NCI-H146 (cell line): Measurements from ENCODE around the gene FBXO7.

ENCODE experiments used
- DNase-seq: peaks from one replicate; lab custom pipeline; 2025; lab: John Stamatoyannopoulos, UW

The FBXO7 gene

DNA sequence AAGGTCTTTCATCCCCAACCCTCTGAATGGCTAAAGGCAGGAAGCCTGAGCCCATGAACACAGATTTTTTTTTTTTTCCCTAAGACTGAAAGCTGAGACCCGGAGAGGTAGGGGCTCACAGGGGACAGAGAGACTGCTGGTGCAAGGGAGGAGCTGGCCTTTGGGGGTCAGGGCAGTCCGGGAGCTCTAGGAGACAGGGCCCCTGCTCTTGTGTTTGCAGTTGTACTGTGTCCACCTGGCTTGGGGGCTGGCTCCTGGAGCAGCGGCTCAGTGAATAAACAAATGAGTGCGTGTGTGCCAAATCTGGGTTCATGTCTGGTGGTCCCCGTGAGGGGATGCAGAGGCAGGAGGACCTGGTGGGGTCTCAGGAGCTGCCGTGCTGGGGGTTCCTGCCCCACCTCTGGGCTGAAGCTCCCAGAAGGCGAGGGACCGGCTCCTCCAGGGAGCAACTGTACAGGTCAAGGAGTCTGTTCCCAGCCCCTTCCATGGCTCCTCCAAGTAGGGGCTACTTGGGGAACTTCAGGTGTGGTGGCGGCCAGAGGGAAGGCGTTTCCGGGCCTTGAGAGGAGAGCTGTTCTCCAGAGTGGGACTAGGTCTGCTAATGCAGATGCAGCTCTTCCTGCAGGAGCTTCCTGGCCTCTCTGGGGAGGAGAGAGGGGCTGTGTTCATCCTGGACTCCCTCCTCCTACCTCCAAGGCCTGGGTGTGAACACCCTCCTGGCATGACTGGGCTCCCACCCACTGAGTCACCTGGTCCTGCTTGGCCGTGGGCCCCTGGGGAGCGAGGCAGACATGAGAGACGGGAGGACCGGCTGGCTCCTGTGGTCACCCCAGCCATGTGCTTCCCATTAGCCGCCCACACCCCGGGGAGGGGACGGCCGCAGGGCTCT, 57.6 kb downstream of the FBXO7 start:
- DNase-seq, result peak; percentile 73

DNA sequence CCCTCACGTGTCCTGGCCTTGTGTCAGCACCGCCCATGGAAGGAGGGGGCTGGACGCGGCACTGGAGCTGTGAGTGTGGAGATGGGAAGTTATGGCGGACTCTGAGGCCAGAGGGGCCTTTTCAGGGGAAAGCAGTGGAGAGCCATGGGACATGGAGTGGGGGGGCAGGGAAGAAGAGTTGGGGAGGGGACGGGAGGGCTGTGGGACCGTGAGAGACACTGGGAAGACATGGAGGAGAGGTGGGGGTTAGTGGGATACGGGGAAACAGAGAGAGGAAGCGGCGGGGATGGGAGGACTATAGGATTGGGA, 58.2 kb downstream of the FBXO7 start:
- no peak for DNase-seq

DNA sequence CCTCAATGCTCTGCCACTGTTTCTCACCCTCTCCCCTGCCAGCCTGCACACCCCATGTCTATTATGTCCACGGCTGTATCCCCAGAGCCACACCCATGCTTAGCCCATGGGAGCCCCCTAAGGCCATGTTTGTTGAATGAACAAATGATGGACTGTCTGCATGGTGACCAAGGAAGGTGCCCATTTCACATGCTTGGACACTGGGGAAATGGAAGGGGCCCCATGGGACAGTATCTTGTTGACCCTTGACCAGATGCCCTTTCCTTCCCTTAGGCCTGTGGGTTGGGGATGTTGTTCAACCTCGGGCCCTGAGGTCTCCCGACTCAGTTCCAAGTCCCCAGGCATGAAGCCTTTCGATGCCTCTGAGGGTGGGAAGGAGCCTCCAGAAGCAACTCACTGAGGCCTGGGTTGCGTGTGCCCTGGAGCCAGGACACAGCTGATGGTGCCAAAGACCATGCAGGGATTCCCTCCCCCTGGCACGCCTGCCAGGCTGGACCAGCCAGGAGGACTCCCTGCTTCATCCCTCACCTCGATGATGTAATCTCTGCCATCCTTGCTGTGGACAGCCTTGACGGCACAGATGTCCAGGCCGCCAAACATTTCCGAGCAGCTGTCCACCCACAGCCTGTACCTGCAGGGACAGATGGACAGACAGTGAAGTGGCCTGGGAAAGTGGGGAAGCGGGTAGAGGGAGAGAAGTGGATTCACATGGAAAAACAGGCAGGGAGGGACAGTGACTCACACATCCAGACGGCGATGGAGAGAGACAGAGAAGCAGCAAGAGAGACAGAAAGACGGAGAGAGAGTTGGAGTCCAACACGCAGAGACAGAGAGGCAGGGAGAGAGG, 58.9 kb downstream of the FBXO7 start:
- DNase-seq, result no peak

DNA sequence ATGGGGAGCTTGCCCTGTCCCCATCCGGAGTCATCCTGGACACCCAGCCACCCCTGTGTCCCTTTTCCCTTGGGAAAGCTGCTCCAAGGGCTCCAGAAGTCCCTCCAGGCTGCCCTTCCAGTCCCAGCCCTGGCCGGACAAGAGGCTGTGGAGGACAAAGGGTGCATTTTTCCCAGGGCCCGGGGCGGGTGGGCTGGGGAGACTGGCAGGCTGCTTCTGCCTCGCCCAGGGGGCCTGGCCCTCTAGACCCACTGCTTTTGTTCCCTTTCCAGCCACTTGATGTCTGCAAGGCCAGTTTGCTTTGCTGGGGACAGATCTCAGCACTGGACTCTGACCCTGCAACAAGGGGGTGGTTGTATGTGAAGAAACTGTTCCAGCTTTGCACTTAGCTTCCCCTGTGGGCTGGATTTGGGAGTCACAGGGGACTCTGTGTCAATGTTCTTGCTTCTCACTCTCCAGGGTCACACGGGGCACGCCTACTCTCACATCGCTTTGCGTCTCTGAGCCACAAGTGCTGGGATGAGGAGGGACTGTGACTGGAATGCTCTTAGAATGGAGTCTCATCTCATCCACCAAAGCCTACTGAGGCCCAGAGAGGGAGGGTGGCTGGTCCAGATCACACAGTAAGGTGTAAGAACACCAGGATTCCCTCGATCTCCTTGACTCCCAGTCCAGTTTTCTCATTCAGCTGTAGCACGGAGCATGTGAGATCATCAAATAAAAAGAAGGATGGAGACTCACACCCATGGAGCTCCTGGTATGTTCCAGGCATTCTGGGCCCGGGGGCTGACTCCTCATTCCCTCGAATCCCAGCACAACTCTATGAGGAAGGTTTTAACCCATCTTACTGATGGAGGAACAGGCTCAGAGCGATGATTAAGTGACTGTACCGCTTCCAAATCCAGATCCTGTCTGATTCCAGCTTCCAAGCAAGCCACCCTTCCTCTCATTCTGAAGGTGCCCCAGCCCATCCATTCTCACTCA, 59.9 kb downstream of the FBXO7 start:
- DNase-seq, result no peak

DNA sequence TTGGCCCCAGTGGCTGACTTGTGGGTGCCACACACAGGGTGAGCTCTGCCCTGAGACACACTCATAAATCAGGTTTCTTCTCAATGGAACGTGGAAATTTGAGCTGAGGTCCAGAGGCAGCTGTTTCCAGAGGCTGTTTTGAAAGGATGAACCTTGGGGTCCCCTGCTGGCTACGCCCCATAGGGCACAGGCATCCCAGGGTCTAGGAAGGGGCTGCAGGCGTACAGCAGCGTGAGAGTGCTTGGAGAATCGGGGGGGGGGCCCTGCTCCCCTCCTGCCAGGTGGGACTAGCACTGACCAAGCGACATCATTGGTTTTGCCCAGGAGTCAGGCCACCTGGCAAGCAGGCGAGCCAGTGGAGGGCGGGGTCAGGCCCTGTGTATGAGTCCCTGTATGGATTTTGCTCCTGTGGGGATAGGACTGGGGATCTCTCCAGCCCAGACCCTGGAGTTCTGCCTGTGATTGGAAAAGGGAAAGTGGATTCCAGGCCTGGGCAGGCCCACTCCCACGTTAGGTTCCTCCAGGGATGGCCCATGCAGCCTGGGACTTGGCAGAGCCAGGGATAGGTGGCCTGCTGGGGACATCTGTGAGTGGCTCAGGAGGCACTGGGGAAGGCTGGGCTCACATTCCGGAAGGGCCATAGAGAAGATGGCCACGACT, 61.0 kb downstream of the FBXO7 start:
- DNase-seq, result peak; percentile 11

DNA sequence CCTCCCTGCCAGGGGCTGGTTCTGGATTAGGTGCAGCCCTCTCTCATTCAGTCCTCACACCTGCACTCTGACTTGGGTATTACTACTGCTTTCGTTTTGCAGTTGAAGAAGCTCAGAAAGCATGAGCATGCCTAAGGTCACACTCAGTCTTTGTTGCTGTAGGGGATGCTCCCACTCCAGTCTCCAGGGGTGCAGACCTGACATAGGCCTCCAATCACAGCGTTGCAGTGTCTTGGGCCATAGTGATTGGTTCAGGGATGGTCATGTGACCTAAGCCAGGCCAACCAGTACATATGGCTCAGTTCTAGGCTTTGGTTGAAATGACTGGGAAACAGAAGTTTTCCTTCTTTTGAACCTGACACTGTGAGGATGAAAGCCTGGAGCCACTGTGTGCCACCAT, 61.7 kb downstream of the FBXO7 start:
- DNase-seq, result no peak

DNA sequence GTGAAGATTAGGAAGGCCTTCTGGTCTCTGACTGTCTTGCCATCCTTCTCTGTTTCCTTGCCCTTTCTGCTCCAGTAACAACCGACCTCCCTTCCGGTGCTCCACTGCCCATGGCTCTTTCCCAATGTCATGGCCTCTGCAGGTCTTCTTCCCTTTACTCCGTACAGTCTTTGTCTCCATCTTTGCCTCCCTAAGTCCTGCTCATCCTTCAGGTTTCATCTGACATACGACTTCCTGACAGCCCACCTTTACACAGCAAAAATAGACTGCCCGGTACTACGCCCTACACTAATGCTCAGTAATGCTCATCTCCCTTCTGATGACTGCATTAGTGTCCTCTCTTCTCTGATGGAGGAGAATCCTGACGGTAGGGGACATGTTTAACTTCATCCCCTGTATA, 63.9 kb downstream of the FBXO7 start:
- no peak for DNase-seq

DNA sequence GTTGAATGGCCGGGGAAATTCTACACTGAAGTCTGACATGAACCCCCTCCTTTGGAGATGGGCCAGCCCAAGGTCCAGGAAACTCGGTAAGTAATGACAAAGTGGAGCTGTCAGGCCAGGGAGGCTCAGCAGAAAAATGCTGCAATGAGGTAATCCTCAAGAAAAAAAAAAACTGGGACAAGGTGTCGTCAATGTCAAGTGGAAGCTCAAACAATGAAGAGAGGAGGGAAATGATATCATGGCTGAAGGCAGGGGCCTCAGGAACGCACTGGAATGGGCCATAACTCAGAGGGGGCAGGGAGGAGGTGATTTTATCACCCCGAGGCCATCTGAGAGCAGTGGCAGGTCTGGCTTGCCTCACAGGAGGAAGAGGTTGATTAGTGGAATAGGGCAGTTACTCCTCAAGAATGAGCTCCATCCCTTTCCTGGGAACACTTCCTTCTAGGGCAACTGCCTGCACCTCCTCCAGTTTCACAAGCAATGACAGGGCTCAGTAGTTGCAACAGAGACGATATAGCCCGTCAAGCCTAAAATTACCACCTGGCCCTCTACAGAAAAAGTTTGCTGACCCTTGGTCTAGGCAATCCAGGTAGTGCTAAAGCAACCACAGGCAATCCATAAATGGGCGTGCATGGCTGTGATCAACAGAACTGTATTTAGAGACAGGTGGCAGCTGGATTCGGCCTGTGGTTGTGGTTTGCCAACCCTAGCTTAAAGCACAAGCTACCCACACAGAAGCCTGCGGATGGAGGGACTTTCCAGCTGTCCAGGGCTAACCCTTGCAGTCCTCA, 65.2 kb downstream of the FBXO7 start:
- no peak for DNase-seq

DNA sequence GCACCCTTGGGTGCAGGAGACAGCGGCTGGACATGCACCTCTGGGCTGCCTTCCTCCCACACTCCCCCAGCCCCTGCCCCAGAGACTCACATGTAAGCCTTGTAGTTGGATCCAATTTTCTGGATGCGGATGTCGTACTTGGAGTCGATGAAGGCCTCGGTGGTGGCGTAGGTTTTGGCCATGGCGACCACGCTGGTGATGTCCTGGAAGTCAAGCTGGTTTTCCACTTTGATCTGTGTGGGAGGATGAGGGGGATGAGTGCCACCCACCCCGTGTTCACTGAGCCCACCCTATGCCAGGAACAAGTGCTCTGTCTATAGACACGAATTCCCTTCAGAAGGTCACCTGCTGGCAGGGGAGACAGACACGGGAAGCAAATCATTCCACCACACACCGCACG, 66.9 kb downstream of the FBXO7 start:
- no peak for DNase-seq

DNA sequence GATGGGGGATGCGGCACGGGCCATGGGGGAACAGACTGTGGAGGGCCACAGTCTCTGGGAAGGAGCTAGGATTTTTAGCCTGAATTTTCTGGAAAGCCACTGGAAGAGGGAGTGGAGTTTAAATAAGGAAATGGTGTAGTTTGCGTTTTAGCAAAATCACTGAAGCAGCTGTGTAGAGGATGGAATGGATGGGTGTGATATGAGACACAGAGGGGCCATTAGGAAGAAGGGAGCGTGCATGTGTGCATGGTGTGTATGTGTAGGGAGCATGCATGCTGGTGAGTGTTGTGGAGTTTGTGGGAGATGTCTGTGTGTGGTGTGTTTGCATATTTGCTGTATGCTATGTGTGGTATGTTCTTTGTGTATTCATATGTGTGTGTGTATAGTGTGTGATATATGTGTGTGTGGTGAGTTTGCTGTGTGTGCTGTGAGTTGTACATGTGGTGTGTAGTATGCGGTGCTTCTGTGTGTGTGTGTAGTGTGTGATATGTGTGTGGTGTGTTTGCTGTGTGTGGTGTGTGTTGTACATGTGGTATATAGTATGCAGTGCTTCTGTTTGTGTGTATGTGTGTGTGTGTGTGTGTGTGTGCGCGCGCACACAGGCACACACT, 67.6 kb downstream of the FBXO7 start:
- DNase-seq, result no peak

DNA sequence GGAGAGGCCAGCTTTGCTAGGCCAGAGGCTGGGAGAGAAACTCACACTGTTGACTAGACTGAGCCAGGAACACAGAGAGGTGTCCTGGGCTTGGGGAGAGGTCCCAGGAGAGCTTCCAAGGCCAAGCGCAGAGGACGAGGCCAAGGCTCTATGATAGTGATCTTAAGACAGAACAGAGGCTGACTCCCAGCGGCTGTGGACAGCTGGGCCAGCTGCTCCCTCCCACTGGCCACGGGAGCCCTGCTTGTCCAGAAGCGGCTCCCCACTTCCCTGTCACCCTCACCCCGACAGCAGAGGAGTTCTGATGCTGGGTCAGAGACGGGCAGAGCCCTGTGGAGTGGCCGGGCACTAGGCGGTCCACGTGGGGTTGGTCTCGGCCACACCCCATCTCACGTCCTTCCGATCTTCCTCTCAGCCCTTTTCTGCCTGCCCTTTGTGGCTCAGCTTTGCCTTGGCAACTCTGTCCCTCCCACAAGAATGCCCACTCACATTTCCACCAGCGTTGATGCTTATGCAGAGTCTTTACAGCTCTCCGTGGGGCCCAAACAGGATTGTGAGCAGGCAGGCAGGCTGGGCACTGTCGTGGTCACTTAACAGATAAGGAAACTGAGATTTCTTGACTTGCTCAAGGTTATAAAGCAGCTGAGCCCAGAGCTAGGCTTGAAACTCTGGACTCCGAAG, 68.2 kb downstream of the FBXO7 start:
- DNase-seq, result no peak

DNA sequence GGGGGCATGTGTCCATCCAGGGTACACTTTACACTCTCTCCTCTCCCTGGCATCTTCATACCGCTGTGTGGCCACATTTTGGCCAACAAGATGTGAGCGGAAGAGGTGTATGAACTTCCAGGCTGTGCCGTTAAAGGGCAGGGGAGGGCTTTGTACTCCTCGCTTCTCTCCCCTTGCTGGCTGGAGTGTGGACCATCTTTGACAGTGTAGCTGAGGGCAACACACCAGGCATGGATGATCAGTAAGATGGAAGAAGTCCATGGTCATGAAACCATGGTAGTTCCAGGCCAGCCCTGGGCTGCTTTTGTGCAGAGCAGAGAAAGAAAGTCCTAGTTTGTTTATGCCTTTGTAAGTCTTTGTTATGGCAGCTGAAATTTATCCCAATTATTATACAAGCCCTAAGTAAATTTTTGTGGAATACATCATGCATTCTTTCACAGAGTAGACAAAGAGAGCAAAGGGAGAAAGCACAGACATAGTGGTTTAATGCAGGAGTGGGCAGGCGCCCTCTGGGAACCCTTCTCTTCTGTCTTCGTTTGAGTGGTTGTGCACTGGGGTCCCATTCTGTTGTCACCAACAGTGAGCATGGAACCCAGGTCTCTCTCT, 70.4 kb downstream of the FBXO7 start:
- no peak for DNase-seq

DNA sequence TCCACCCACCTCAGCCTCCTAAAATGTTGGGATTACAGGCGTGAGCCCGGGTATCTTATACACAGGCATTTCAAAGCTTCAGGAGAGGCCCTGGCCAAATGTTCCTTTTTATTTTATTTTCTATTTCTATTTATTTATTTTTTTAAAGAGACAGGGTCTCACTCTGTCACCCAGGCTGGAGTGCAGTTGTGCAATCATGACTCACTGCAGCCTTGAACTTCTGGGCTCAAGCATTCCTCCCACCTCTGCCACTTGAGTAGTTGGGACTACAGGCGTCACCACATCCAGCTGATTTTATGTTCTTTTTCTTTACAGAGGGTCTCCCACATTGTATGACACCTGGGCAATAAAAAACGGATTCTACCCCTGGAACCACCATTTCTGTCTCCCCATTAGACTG, 71.2 kb downstream of the FBXO7 start:
- DNase-seq, result no peak

DNA sequence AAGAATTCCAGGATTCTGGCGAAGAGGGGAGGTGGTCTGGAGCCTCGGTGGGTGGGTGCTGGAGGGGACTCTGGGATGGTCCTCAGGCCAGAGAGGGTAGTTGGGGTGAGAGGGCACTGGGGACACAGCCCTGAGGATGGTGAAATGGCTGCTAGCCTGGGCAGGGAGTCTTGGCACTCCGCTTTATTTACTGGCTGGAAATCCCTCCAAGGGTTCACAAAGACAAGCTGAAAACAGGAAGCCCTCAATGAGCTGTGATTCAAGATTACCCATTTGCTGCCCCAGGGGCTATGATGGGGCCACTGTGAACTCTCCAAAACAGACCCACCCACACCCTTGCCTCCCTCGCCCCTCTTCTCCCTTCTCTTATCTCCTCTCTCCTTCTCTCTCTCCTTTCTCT, 71.9 kb downstream of the FBXO7 start:
- DNase-seq, result no peak

DNA sequence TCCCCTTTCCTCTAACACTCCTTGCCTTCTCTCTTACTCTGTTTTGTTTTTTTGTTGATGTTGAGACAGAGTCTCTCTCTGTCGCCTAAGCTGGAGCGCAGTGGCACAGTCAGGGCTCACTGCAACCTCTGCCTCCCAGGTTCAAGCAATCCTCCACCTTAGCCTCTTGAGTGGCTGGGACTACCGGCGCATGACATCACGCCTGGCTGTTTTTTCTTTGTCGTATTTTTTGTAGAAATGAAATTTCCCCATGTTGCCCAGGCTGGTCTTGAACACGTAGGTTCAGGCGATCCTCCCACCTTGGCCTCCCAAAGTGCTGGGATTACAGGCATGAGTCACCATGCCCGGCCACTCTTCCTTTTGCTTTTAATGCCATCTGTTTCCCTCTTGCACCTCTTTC, 72.3 kb downstream of the FBXO7 start:
- no peak for DNase-seq

DNA sequence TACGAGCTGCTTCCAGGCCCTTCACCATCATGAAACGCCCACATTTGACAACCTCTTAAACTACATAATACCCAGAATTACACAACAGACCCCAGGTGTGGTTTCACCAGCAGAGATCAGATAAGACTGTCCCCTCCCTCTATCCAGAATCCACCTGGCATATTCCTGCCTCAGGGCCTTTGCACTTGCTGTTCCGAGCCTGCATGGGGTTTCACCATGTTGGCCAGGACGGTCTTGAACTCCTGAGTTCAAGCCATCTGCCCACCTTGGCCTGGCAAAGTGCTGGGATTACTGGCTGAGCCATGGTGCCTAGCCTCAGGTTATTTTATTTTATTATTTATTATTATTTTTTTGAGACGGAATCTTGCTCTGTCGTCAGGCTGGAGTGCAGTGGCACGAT, 73.4 kb downstream of the FBXO7 start:
- no peak for DNase-seq
